IPS-18c (cell line): ENCODE data around the gene MTHFS.

Source experiments
- H3K4me3 ChIP-seq: 2 replicates; pipeline ENCODE4 v1.7.0; 2013; ENCODE audit warnings: low read depth, mild to moderate bottlenecking, low read length, moderate library complexity; ENCODE audit not compliant: insufficient read depth
- H3K9me3 ChIP-seq: one replicate; pipeline ENCODE4 v1.6.1; 2013; ENCODE audit warnings: mild to moderate bottlenecking, low read length, moderate library complexity; ENCODE audit not compliant: control insufficient read depth, insufficient read depth

MTHFS gene

DNA sequence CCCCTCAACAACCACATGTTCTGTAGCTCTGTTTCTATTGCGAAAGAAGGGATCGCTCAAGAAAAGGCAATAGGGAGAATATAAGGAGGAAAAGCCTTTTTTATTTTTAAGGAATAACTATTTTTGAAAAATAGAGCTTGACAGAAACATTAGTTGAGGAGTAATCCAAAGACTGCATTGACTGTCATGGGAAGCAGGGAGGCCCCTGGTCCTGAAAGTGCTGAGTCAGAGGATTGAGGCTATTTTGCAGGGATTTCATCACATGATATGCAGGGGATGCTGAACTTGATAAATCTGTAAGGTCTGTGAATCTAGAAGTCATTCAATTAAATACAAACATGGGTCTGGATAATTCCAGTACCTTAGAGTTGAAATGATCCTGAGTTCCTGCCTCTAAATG, 92.0 kb downstream of the MTHFS start:
- Histone ChIP-seq H3K9me3 (no peaks in the 10 kb centered on the region), H3K4me3 (no peak overlapping the region)

DNA sequence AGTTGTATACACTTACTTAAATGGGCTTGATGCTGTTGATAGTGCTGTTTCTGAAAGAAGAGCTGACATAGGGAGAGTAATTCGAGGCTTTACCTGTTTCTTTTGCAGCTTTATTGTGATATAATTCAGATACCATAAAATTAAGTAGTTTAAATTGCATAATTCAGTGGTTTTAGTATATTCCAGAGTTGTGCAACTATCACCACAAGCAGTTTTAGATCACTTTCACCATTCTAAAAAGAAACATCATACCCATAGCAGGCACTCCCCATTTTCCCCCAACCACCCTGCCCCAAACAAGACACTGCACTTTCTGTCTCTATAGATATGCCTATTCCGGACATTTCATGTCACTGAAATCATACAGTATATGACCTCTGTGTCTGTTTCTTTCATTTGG, 98.5 kb downstream of the MTHFS start:
- Histone ChIP-seq H3K4me3 (no peak overlapping the region), H3K9me3 (no peaks in the 10 kb centered on the region)
